CMK (cell line): Measurements from ENCODE around the gene AACS.
"Not testable (repeated sequence)": the region's sequence is repeated elsewhere in the genome, so short reads cannot be mapped to it uniquely, and the experiment has no call there.

ENCODE experiments used
- DNase-seq: peaks from one replicate; pipeline ENCODE4 v3.0.0-alpha.2; 2010; ENCODE audit warnings: low read depth

Gene AACS

DNA sequence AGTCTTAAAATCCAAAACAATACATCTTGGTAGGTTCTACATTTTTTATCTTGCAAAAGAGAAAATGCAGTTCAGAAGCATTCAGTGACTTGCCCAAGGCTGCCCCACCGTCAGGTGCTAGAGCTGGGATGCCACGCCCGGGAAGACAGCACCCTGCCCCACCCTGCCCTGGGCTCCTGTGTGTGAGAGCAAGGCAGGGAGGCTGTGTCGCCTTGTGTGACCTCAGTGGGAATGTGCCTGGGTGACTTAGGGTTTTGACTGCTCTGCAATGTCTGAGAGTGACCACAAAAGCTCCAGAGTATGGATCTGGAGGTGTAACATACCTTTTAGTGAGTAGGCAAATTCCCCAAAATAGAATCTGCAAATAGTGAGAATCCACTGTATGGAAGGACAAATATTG lies 60.0 kb downstream of the AACS start:
- no peak for DNase-seq

- no peak for DNase-seq
Observed at GRCh38 chr12:125128439-125129178, 63.4 kb downstream of the AACS start.

DNA sequence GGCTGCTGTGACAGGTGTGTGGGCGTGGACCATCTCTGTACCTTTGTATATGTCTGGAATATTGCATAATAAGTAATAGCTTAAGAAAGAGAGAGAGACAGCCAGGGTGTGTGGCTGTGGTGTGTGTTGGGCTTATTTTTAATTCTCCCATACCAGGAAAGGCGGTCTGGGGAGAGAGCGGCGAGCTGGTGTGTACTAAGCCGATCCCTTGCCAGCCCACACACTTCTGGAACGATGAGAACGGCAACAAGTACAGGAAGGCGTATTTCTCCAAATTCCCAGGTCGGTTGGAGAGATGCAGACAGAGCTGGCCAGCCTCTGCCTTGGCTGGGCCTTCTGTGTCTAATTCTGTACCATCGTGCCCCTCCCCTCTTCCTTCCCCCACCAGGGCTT lies 63.9 kb downstream of the AACS start:
- no peak for DNase-seq

DNA sequence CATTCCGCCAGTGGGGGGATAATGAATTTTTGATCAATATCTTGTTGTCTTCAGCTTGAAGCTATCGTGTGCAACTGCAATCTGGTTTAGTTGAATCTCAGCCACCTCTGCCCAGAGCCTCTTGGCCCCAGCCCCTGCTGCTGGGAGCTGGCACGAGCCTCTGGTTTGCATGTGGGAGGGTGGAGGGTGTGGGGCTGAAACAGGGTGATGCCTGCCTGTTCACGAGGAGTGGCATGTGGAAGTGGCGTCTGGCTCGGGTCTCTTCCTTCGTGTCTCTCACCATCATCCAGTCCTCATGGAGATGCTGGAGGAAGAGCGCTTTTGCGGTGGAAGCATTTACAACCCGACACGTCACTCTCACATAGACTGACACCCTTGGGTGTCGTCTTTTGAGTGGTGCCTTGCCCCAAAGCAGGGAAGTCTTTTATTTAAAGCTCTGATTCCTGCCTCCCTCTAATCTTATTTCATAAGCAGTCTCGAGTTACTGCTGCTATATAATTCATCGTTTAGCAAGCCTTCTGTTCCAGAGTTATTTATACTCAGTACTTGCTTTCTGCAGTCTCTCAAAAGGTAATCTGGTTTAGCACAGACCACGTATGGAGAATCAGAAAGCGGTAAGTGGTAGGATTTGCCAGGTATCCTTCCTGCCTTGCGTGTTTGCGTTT lies 64.5 kb downstream of the AACS start:
- DNase-seq: no peak

GRCh38 chr12:125131958-125132357 lies 66.7 kb downstream of the AACS start:
- DNase-seq: no peak

DNA sequence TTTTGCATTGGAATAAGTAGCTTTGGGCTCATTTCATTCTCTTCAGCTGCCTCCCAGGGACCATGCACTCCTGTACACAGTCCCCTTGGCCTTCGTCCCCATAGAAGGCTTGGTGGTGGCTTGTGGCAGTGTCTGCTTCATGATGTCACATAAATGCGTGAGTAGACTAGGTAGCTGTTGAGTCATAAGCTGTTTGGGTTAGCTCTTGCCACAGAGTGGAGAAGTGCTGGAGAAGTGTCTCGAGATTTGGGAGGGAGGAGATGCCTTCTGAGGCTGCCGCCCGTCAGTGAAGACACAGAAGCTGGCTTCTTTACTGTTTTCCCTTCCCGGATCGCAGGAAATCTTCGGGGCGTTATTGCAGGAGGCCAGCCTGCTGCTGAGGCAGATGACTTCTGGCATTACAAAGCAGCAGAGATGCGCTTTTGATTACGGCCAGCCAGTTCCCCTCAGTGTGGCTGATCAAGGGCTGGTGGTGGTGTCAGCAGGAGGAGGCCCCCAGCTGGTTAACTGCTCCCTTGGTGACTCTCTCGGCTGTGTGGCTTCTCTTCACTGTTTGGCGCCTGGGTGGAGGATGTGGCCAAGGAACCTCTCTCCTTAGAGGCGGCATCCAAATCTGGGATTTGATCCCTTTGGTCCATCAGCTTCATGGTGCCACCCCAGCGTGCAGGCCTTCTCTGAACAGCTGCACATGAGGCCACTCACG lies 67.6 kb downstream of the AACS start:
- no peak for DNase-seq

DNA sequence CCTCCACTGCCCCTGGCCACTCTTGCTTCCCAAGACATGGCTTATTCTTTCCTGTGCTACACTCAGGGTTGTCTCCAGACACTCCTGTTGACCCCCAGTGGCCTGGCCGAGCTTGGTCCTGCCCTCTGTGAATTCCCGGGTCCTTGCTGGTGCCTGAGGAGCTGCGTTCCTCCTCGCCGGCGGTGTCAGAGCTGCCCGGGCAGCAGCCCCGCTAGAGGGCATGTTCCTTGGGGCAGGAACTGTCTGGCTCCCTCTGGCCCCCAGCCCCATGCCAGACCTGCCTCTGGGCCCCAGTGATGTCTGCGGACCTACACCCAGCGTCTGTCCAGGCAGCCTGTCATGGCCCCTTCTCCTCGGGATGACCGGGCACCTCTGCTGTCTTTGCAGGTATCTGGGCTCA lies 68.4 kb downstream of the AACS start:
- no peak for DNase-seq

DNA sequence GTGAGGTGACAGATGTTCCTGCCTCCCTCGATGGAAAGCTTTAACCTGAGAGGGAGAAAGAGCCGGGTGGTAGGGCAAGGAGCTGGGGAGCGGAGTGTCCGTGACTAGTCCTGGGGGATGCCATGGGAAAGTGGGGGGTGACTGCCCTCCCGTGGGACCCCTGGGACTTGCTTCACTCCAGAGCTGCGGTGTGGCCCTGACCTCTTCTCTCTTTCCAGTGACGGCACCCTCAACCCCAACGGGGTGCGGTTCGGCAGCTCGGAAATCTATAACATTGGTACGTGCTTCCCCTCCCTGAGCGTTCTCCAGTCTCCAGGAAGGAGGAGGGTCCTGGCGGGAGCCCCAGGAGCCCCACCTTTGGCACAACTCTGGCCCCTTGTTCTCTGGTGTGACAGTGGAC lies 69.3 kb downstream of the AACS start:
- no peak for DNase-seq

- no peak for DNase-seq
Observed at GRCh38 chr12:125135906-125136305, 70.7 kb downstream of the AACS start.

GRCh38 chr12:125136702-125137101 lies 71.5 kb downstream of the AACS start:
- DNase-seq: no peak

DNA sequence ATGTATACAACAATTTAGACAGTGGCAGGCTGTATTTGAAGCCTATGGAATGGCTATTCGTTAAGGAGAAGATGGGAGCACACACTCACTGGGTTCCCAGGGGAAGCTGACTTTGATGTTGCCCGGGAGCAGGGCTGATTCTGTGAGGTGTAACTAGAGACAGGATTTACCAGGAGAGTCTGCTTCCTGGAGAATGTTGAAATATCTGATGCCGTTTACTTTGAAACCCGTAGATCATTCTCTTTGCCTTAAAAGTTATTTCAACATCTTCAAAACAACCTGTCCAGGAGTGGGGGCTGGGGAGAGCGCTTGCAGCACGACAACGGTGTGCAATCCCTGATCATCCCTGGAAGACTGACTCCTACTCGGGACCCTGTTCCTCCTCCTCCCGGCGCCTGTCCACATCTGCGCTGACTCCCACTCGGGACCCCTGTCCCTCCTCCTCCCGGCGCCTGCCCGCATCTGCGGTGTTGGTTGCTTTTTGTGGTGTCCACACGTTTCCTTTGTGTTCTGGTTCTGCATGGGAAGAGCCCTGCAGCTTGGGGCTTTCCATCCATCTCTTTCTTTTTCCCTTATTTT lies 72.6 kb downstream of the AACS start:
- no peak for DNase-seq

DNA sequence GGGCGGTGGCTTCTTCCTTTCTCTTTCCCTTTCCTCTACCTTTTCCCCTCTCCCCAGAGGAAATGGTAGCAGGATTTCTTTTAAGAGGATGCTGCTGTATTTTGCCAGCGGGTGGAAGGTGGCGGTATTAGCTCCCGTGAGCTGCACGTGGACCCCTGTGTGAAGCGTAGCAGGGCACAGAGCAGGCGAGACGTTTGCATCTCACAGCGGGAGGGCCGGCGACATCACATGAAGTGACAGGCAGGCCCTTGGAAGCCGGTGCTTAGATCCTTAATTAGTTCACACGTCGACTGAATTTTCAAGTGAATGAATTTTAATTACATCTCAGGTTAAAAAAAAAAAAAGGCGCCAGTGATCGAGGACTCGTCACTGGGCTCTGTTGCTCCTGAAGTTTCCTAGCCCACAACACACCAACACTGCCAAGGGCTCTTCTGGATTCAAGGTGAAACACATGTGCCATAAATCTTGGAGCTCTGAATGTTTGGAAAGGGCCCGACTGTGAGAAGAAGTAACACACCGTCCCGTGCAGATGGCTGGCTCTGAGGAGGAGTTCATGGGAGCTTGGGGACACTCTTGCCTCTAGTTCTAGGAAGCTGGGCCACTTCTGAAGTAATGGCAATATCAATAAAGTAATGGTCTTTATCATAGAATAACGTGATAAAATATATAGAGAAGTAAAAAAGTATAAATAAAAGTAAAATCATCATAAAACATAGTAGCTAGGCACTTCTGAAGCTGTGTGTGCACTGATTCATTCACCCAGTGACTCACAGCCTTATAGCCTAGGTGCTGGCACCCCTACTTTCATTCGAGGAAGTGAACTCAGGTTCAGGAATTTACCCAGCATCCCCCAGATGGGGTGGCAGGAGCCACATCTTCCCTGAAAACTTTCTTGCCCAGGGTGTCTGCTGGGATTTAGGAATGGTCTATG lies 75.3 kb downstream of the AACS start:
- no peak for DNase-seq

GRCh38 chr12:125141210-125141573 lies 76.0 kb downstream of the AACS start:
- not testable (repeated sequence) for DNase-seq

DNA sequence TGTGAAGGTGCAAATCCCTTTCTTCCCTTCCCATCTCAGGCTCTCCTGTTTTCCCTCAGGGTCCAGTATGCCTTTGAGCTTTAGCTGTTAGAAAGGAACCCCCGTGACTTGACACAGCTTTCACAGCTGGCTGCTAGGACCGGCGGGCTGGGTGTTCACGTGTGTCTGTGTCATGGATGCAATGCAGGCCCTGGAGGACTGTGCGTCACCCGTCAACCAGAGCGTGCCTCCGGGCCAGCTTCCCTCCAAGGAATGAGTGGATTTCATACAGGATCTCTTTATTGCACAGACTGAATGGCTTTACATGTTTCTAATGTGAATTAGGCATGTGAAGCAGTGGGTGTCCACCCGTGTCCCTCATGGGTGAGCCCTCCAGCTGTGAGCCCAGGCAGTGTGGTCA lies 77.4 kb downstream of the AACS start:
- no peak for DNase-seq

DNA sequence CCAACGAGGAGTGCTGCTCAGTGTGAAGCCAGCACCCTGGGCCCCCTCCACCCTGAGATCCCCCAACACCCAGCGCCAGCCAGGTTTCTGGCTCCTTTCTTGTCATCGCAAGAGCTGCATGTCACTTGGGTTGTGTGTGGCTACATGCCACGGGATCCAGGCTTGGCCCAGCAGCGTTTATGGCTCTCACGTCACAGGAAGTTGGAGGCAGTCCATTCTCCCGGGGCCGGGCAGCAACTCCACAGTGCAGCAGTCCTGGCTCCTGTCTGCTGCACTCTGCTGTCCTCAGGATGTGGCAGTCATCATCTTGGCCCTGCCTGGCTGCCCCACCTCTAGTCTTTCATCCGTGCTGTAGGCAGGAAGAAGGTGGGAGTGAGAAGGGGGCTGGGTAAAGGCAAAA lies 78.3 kb downstream of the AACS start:
- no peak for DNase-seq

DNA sequence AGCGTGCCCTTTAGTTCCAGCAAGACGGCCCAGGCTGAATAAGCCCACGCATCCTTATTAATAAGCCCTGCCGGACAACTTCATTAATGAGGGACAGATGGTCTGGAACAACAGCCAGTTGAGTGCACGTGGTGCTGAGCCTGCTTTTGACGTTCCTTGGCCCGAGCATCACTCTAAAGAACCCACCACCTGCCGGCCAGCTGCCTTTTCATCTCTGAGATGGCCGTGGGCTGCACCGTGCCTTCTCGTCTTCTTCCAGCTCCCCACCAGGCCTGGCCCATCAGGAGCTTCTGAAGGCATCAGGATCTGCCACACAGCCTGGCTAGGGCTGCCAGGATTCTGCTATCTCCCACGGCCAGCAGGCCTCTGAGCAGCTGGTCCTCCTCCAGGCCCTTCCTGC lies 80.0 kb downstream of the AACS start:
- DNase-seq: no peak

DNA sequence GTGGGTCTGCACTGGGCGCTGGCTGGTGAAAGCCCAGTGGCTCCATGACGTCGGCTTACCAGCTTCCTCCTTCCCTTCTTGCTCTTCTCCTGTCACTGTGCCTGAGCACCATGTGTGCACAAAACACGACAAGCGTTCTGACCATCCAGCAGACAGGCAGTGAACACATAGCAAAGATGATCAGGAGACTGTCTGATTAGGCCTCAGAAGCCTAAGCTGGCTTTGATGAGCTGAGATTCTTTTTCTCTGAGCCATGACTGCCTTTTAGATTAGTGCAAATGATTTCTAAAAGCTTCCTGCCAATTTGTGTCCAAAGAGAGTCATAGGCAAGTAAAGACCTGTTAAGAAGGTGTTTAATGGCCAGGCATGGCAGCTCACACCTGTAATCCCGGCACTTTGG lies 83.1 kb downstream of the AACS start:
- DNase-seq: no peak

- DNase-seq: no peak
Observed at GRCh38 chr12:125149160-125150108, 84.2 kb downstream of the AACS start.

- no peak for DNase-seq
Observed at GRCh38 chr12:125151284-125151683, 86.0 kb downstream of the AACS start.

DNA sequence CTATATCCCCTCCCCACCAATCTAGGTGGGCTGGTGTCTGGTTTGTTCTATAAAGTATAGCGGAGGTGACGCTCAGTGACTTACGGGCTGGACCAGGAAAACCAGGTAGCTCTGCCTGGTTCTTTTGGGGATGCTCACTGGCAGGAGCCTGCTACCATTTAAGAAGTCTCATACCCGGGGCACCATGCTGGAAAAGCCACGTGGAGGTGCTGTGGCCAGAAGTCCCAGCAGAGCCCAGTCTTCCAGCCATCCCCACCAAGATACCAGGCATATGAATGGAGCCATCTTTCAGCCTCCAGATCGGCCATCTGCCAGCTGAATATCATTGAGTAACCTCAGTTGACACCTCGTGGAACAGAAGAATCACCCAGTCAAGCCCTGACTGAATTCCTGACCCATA lies 87.2 kb downstream of the AACS start:
- no peak for DNase-seq

DNA sequence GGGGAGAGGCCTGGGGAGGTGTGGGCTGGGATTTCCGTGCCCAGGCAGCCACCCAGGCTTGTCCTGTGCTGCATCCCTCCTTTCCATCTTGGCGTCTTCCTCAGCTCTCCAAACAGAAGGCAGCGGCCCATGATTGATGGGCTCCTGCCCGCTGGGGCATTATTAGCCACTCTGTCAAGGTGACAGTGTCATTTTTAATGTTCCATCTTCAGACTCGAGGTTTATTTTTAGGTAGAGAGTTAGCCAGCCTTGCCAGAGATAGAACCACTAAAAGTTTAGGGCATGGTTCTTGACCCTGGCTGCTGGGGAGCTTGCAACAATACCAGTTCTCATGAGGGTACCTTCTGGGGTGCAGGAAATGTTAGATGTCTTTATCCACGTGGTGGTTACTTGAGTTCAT lies 90.1 kb downstream of the AACS start:
- no peak for DNase-seq
